ENCODE data around the gene ARL4C.

DNA sequence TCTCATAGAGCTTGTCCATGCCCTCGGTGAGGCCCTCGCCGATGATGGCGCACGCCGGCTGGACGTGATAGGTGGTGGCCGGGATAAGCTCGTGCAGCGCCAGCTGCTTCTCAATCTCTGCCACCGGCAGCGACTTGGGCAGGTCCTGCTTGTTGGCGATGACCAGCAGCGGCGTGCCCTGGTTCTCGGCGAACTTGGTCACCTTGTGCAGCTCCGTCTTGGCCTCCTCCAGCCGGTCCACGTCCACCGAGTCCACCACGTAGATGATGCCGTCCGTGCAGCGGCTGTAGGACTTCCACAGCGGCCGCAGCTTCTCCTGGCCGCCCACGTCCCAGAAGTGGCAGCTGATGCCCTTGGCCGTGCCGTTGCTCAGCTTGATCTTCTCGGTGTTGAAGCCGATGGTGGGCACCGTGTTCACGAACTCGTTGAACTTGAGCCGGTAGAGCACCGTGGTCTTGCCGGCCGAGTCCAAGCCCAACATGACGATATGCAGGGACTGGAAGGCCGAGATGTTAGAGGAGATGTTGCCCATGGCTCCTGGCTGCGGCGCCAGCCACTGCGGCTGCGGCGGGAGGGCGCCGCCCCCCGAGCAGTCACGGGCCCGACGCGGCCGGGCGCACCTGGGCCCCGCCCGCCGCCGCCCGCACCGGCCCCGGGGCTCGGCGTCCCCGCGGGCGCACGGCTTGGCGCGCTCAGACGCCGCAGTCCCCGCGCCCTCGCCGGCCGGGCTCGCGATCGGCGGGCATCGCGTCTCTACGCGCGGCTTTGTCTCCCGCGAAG is 636 bp downstream of the ARL4C start:
- peak in 2 of 3 donors; percentile 8 to 48 for TF ChIP-seq POLR2A (IDR thresholded peaks at IDR 0.05)
- TF ChIP-seq, protein P1, sequence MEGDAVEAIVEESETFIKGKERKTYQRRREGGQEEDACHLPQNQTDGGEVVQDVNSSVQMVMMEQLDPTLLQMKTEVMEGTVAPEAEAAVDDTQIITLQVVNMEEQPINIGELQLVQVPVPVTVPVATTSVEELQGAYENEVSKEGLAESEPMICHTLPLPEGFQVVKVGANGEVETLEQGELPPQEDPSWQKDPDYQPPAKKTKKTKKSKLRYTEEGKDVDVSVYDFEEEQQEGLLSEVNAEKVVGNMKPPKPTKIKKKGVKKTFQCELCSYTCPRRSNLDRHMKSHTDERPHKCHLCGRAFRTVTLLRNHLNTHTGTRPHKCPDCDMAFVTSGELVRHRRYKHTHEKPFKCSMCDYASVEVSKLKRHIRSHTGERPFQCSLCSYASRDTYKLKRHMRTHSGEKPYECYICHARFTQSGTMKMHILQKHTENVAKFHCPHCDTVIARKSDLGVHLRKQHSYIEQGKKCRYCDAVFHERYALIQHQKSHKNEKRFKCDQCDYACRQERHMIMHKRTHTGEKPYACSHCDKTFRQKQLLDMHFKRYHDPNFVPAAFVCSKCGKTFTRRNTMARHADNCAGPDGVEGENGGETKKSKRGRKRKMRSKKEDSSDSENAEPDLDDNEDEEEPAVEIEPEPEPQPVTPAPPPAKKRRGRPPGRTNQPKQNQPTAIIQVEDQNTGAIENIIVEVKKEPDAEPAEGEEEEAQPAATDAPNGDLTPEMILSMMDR (IDR thresholded peaks at IDR 0.05 in 8 of 11, conservative IDR thresholded peaks at IDR 0.05 in 3 of 11): peak in 1 of 11 experiments; percentile 13

Measured in spleen (tissue), 7 donors.